Raji (cell line): ENCODE measurements around the gene COPZ2.

Experiments
- POLR2A ChIP-seq: IDR thresholded peaks from 2 replicates; pipeline ENCODE4 v1.6.1; 2011; ENCODE audit warnings: low read depth, low read length, control low read depth; ENCODE audit not compliant: insufficient read depth

Gene COPZ2

GRCh38 chr17:48037036-48037837 lies at the start of gene COPZ2:
TSS of gene COPZ2 (minus strand) at chr17:48037797. CDS start at chr17:48037777, 20 bp downstream.
- no peak for TF ChIP-seq POLR2A

- no peak for TF ChIP-seq POLR2A
These were observed 47.3 kb upstream of the COPZ2 start for GRCh38 chr17:48084932-48085331.

GRCh38 chr17:48081858-48082257 lies 44.3 kb upstream of the COPZ2 start:
- TF ChIP-seq POLR2A, result no peak

GRCh38 chr17:48074322-48075081 lies 36.9 kb upstream of the COPZ2 start:
- TF ChIP-seq POLR2A, result no peak

GRCh38 chr17:48071654-48072053 lies 34.1 kb upstream of the COPZ2 start:
- TF ChIP-seq POLR2A, result no peak

- no peak for TF ChIP-seq POLR2A
These were observed 32.6 kb upstream of the COPZ2 start for GRCh38 chr17:48070195-48070594.

GRCh38 chr17:48068491-48068961 lies 30.9 kb upstream of the COPZ2 start:
- no peak for TF ChIP-seq POLR2A

- no peak for TF ChIP-seq POLR2A
These were observed 29.6 kb upstream of the COPZ2 start for GRCh38 chr17:48067245-48067644.

- no peak for TF ChIP-seq POLR2A
These were observed 29.1 kb upstream of the COPZ2 start for GRCh38 chr17:48066656-48067055.

GRCh38 chr17:48066192-48066591 lies 28.6 kb upstream of the COPZ2 start:
- TF ChIP-seq POLR2A, result no peak

GRCh38 chr17:48064638-48065037 lies 27.0 kb upstream of the COPZ2 start:
- no peak for TF ChIP-seq POLR2A

- TF ChIP-seq POLR2A, result no peak
These were observed 24.7 kb upstream of the COPZ2 start for GRCh38 chr17:48062273-48062672.

GRCh38 chr17:48060249-48060648 lies 22.7 kb upstream of the COPZ2 start:
- TF ChIP-seq POLR2A, result no peak

- no peak for TF ChIP-seq POLR2A
These were observed 21.6 kb upstream of the COPZ2 start for GRCh38 chr17:48059125-48059668.

GRCh38 chr17:48058393-48059124 lies 21.0 kb upstream of the COPZ2 start:
- TF ChIP-seq POLR2A, result no peak

GRCh38 chr17:48057626-48058025 lies 20.0 kb upstream of the COPZ2 start:
- TF ChIP-seq POLR2A, result no peak

- TF ChIP-seq POLR2A, result no peak
These were observed 19.3 kb upstream of the COPZ2 start for GRCh38 chr17:48056879-48057278.
